Muscle of back (tissue), 13 donors: ENCODE results near the gene POU6F1. TPM values are rescaled to one million over a fixed set of nuclear protein-coding genes. Genes with fewer than 3 reads are reported as not detected.
A peak's percentile ranks its signal among the peaks of the same experiment; 100 is the strongest.
"Not testable (repeated sequence)": the region's sequence is repeated elsewhere in the genome, so short reads cannot be mapped to it uniquely, and the experiment has no call there.

Experiments used
- DNase-seq, 3 donors: peaks; one replicate each; pipeline versions ENCODE4 v3.0.0 to v3.0.0-alpha.2; 2013
- long read RNA-seq, 9 donors: transcript quantifications; one replicate each; lab custom pipeline, GENCODE V29; 2026
- polyA plus RNA-seq, 10 donors: library from polyadenylated mRNA; unstranded; fragments of 120-200 nt; gene quantifications; one replicate each; pipeline ENCODE4 v1.2.1, GENCODE V29; 2013; ENCODE audit not compliant: insufficient read length in 10 of 10

POU6F1 gene
- polyA plus RNA-seq = 10 to 100 TPM in 4 of 10 donors, 1 to 10 TPM in 6; 5.6 to 11.5 (median 9.2) TPM
- long read RNA-seq, donor 1 = 0 reads
- long read RNA-seq, donor 2, partial matches to known transcripts = 0 of 2 reads
- long read RNA-seq, donor 2, other reads (novel, unspliced or antisense) = 0 of 2 reads
- long read RNA-seq, donor 3 = 0 reads
- long read RNA-seq, donor 4 = 0 reads
- long read RNA-seq, donor 5, partial matches to known transcripts = 0 of 1 reads
- long read RNA-seq, donor 5, other reads (novel, unspliced or antisense) = 0 of 1 reads
- long read RNA-seq, donor 6 = 0 reads
- long read RNA-seq, donor 7 = 0 reads
- long read RNA-seq, donor 8, partial matches to known transcripts = 0 of 1 reads
- long read RNA-seq, donor 8, other reads (novel, unspliced or antisense) = 0 of 1 reads
- long read RNA-seq, donor 9, partial matches to known transcripts = 0 of 1 reads
- long read RNA-seq, donor 9, other reads (novel, unspliced or antisense) = 0 of 1 reads

GRCh38 chr12:51217968-51218606 lies at the start of gene POU6F1:
Gene POU6F1, minus strand, starts transcription at chr12:51218062. Its CDS starts 11,226 bp downstream, at chr12:51206836.
- DNase-seq = peak; percentile 85 to 94 (median 91)

- DNase-seq = no peak
These were observed 47.2 kb upstream of the POU6F1 start for GRCh38 chr12:51265024-51265423.

- DNase-seq = no peak
These were observed 46.4 kb upstream of the POU6F1 start for GRCh38 chr12:51264297-51264696.

GRCh38 chr12:51263341-51263740 lies 45.5 kb upstream of the POU6F1 start:
- no peak for DNase-seq

- no peak for DNase-seq
These were observed 44.9 kb upstream of the POU6F1 start for GRCh38 chr12:51262758-51263177.

GRCh38 chr12:51259600-51259999 lies 41.7 kb upstream of the POU6F1 start:
- not testable (repeated sequence) for DNase-seq

- DNase-seq = no peak
These were observed 36.7 kb upstream of the POU6F1 start for GRCh38 chr12:51254536-51254935.

- DNase-seq = no peak
These were observed 35.4 kb upstream of the POU6F1 start for GRCh38 chr12:51253276-51253675.

- no peak for DNase-seq
These were observed 29.8 kb upstream of the POU6F1 start for GRCh38 chr12:51247523-51248206.

GRCh38 chr12:51246254-51246853 lies 28.5 kb upstream of the POU6F1 start:
- peak in 1 of 3 donors; percentile 36 for DNase-seq

- no peak for DNase-seq
These were observed 27.8 kb upstream of the POU6F1 start for GRCh38 chr12:51245476-51246253.

GRCh38 chr12:51244269-51244668 lies 26.4 kb upstream of the POU6F1 start:
- no peak for DNase-seq

GRCh38 chr12:51242876-51243275 lies 25.0 kb upstream of the POU6F1 start:
- DNase-seq = no peak

- no peak for DNase-seq
These were observed 24.3 kb upstream of the POU6F1 start for GRCh38 chr12:51242120-51242519.

- no peak for DNase-seq
These were observed 23.1 kb upstream of the POU6F1 start for GRCh38 chr12:51240971-51241370.

GRCh38 chr12:51238510-51239334 lies 20.9 kb upstream of the POU6F1 start, which contains the start of gene DAZAP2:
Gene DAZAP2, plus strand, starts transcription at chr12:51238826. Its CDS starts 82 bp downstream, at chr12:51238908.
- DNase-seq = peak; percentile 94 to 98 (median 97)

GRCh38 chr12:51238037-51238509 lies 20.2 kb upstream of the POU6F1 start:
- DNase-seq = no peak

GRCh38 chr12:51234530-51234929 lies 16.7 kb upstream of the POU6F1 start:
- no peak for DNase-seq

- no peak for DNase-seq
These were observed 14.8 kb upstream of the POU6F1 start for GRCh38 chr12:51232642-51233041.
